Uterus (tissue), 4 donors: Measurements from ENCODE around the gene DNAH7. TPM values are rescaled to one million over a fixed set of nuclear protein-coding genes. Genes with fewer than 3 reads are reported as not detected.

Experiments used
- DNase-seq, 2 donors: peaks; one replicate each; pipeline ENCODE4 v3.0.0-alpha.2; 2019 to 2020
- H3K27ac ChIP-seq, 2 donors: fragments of 200-600 bp; sonication (generic); 1 replicate in 1 of 2; 2 replicates in 1 of 2; pipeline ENCODE4 v1.5.1; 2016 to 2018
- H3K27me3 ChIP-seq, 2 donors: fragments of 200-600 bp; sonication (generic); one replicate each; pipeline ENCODE4 v1.5.1; 2018 to 2019; ENCODE audit warnings: control low read depth in 1 of 2
- H3K36me3 ChIP-seq, 2 donors: fragments of 200-600 bp; sonication (generic); one replicate each; pipeline ENCODE4 v1.5.1; 2019; ENCODE audit warnings: control low read depth in 1 of 2
- H3K4me1 ChIP-seq, 2 donors: fragments of 200-600 bp; sonication (generic); one replicate each; pipeline ENCODE4 v1.5.1; 2018 to 2019; ENCODE audit warnings: control low read depth in 1 of 2
- H3K4me3 ChIP-seq, 2 donors: fragments of 200-600 bp; sonication (generic); 1 replicate in 1 of 2; 2 replicates in 1 of 2; pipeline ENCODE4 v1.5.1; 2018 to 2019; ENCODE audit warnings: mild to moderate bottlenecking in 1 of 2
- H3K9me3 ChIP-seq, 2 donors: fragments of 200-600 bp; sonication (generic); one replicate each; pipeline ENCODE4 v1.5.1; 2019; ENCODE audit warnings: control low read depth in 1 of 2
- CTCF ChIP-seq, 4 experiments: fragments of 200-600 bp in 2 of 4; fragments of 450-650 bp in 2 of 4; sonication (generic) in 2 of 4; IDR thresholded peaks; one replicate each; pipeline ENCODE4 v1.5.1; 2016 to 2019; ENCODE audit warnings: antibody characterized with exemption in 4 of 4, mild to moderate bottlenecking in 2 of 4, moderate library complexity in 1 of 4
- POLR2A ChIP-seq, 2 donors: fragments of 450-650 bp; IDR thresholded peaks; one replicate each; pipeline ENCODE4 v1.6.1; 2016; ENCODE audit warnings: antibody characterized with exemption in 2 of 2, mild to moderate bottlenecking in 1 of 2, moderate library complexity in 1 of 2
- intact Hi-C: fragments of 100-400 bp; cut with DNase I; formaldehyde crosslinking; loops from one replicate; pipeline ENCODE4 v1.15.1; 2023; ENCODE audit warnings: low total_unique reads
- total RNA-seq, 4 donors: library from RNA; depleted of rRNA in 3 of 4; stranded (reverse); fragments of >200 nt in 3 of 4; gene quantifications; one replicate each; pipeline versions ENCODE4 v1.1.0 to v1.2.4, GENCODE V29; 2014 to 2023
- donor health status: DM: yes; HTN: yes; CAD: no.

DNAH7 gene
- total RNA-seq, 4 donors from 2014 or later, result 0.26 to 10.0 (median 1.7) TPM

- Histone ChIP-seq H3K36me3 (no peaks in the 10 kb centered on the region), H3K4me3 (no peak overlapping the region), H3K9me3 (no peaks in the 10 kb centered on the region), H3K4me1 (no peaks in the 10 kb centered on the region), H3K27me3 (no peaks in the 10 kb centered on the region), H3K27ac (no peak overlapping the region)
- intact Hi-C loops, result no loop called here
- DNase-seq, result no peak
- TF ChIP-seq CTCF (IDR thresholded peaks at IDR 0.05), result no peak
- TF ChIP-seq POLR2A (IDR thresholded peaks at IDR 0.05), result no peak
These were observed 258.1 kb downstream of the DNAH7 start for GRCh38 chr2:195810340-195811098.

- Histone ChIP-seq H3K36me3 (no peaks in the 10 kb centered on the region), H3K9me3 (no peaks in the 10 kb centered on the region), H3K4me1 (no peaks in the 10 kb centered on the region), H3K27ac (no peak overlapping the region), H3K27me3 (no peaks in the 10 kb centered on the region), H3K4me3 (no peak overlapping the region)
- DNase-seq, result no peak
- intact Hi-C loops, result no loop called here
- TF ChIP-seq CTCF (IDR thresholded peaks at IDR 0.05) (no peak), POLR2A (IDR thresholded peaks at IDR 0.05) (no peak)
These were observed 260.4 kb downstream of the DNAH7 start for GRCh38 chr2:195808189-195808588.

GRCh38 chr2:195805283-195805976 is 263.2 kb downstream of the DNAH7 start:
- Histone ChIP-seq H3K9me3 (no peaks in the 10 kb centered on the region), H3K4me1 (no peaks in the 10 kb centered on the region), H3K36me3 (no peaks in the 10 kb centered on the region), H3K27ac (no peak overlapping the region), H3K27me3 (no peaks in the 10 kb centered on the region), H3K4me3 (no peak overlapping the region)
- intact Hi-C loops, result no loop called here
- no peak for DNase-seq
- TF ChIP-seq CTCF (IDR thresholded peaks at IDR 0.05), result no peak
- no peak for TF ChIP-seq POLR2A (IDR thresholded peaks at IDR 0.05)

- intact Hi-C loops, result no loop called here
- no peak overlapping the region for H3K4me3 ChIP-seq
- H3K27me3 ChIP-seq, result no peaks in the 10 kb centered on the region
- DNase-seq, result no peak
- TF ChIP-seq CTCF (IDR thresholded peaks at IDR 0.05) (no peak), POLR2A (IDR thresholded peaks at IDR 0.05) (no peak)
- no peaks in the 10 kb centered on the region for H3K36me3 ChIP-seq
- H3K4me1 ChIP-seq, result no peaks in the 10 kb centered on the region
- H3K9me3 ChIP-seq, result no peaks in the 10 kb centered on the region
- H3K27ac ChIP-seq, result no peak overlapping the region
These were observed 272.8 kb downstream of the DNAH7 start for GRCh38 chr2:195795879-195796278.

- intact Hi-C loops, result no loop called here
These were observed 274.8 kb downstream of the DNAH7 start for GRCh38 chr2:195793881-195794280.

More at GRCh38 chr2:195793881-195794280, 274.8 kb downstream of the DNAH7 start:
- Histone ChIP-seq H3K27ac (no peak overlapping the region), H3K27me3 (no peaks in the 10 kb centered on the region), H3K4me3 (no peak overlapping the region), H3K36me3 (no peaks in the 10 kb centered on the region), H3K9me3 (no peaks in the 10 kb centered on the region), H3K4me1 (no peaks in the 10 kb centered on the region)
- TF ChIP-seq CTCF (IDR thresholded peaks at IDR 0.05), result no peak
- no peak for TF ChIP-seq POLR2A (IDR thresholded peaks at IDR 0.05)
- DNase-seq, result no peak
